ENCODE results near the gene PRKN. TPM values are rescaled to one million over a fixed set of nuclear protein-coding genes. Genes with fewer than 3 reads are reported as not detected.

PRKN gene
- total and polyA plus RNA-seq, 2 experiments from 2014 or later, result 1.2 to 2.3 TPM

GRCh38 chr6:162576016-162576415 is 151.6 kb downstream of the PRKN start:
- no peaks in the 10 kb centered on the region for H3K27me3 ChIP-seq (replicated peaks; ENCODE audit: insufficient read depth)
- no peaks in the 10 kb centered on the region for H4K20me1 ChIP-seq (ENCODE audit: insufficient read depth)
- TF ChIP-seq EZH2 (IDR thresholded peaks at IDR 0.05; ENCODE audit: insufficient read depth, poor library complexity, severe bottlenecking) (no peak), EZH2phosphoT487 (IDR thresholded peaks at IDR 0.05; ENCODE audit: insufficient read depth, low read depth) (no peak)
- H3K9ac ChIP-seq, result no peak overlapping the region
- H3K79me2 ChIP-seq (ENCODE audit: insufficient read depth), result no peaks in the 10 kb centered on the region
- H3K27ac ChIP-seq, result no peak overlapping the region
- H3K4me2 ChIP-seq (ENCODE audit: unreplicated experiment), result no peak overlapping the region
- in situ Hi-C loops (cut with MboI), result no loop called here
- no peak overlapping the region for H3K4me3 ChIP-seq
- no peak overlapping the region for H2AFZ ChIP-seq
- no peak for DNase-seq
- H3K9me2 ChIP-seq (ENCODE audit: insufficient read depth), result no peaks in the 10 kb centered on the region
- H3K4me1 ChIP-seq (ENCODE audit: insufficient read depth), result no peaks in the 10 kb centered on the region
- H3K36me3 ChIP-seq (ENCODE audit: low read depth), result no peaks in the 10 kb centered on the region
- no peaks in the 10 kb centered on the region for H3F3A ChIP-seq (ENCODE audit: insufficient read depth)
- no peaks in the 10 kb centered on the region for H3K9me3 ChIP-seq (ENCODE audit: low read depth)
- 63 to 75% methylated on average over 2 of the region's 2 CpGs for WGBS, 2 experiments (ENCODE audit: low coverage in 1 of 2, low lambda C conversion rate in 2 of 2, missing lambda C conversion rate in 2 of 2)

DNA sequence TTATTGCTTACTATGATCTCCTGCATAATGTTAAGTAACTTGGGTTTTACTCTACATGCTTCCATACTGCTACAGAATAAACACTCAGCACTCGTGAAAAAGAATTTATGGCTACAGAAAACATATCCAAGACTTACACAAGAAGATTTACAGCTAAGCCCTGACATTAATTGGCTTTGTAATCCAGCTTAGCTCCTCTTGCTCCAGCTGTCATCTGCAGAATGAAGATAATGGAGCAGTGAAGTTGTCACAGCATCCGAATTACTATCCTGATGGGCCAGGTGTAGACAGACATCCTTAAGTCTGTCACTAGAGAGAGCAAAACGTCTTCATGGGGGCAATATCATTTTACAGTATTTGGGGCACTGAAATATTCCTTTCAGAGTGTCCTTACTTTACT is 155.3 kb downstream of the PRKN start:
- WGBS, 2 experiments (ENCODE audit: low coverage in 1 of 2, low lambda C conversion rate in 2 of 2, missing lambda C conversion rate in 2 of 2), result 2 to 6% methylated on average over 3 of the region's 3 CpGs
- Histone ChIP-seq H3K36me3 (ENCODE audit: low read depth) (no peaks in the 10 kb centered on the region), H3K9me2 (ENCODE audit: insufficient read depth) (no peaks in the 10 kb centered on the region), H3K79me2 (ENCODE audit: insufficient read depth) (no peaks in the 10 kb centered on the region), H2AFZ (no peak overlapping the region), H3K9me3 (ENCODE audit: low read depth) (no peaks in the 10 kb centered on the region), H3F3A (ENCODE audit: insufficient read depth) (no peaks in the 10 kb centered on the region), H3K27me3 (replicated peaks; ENCODE audit: insufficient read depth) (no peaks in the 10 kb centered on the region), H3K4me2 (ENCODE audit: unreplicated experiment) (no peak overlapping the region), H3K9ac (no peak overlapping the region), H3K27ac (no peak overlapping the region), H4K20me1 (ENCODE audit: insufficient read depth) (no peaks in the 10 kb centered on the region), H3K4me1 (ENCODE audit: insufficient read depth) (no peaks in the 10 kb centered on the region), H3K4me3 (no peak overlapping the region)
- in situ Hi-C loops (cut with MboI), result no loop called here
- TF ChIP-seq EZH2phosphoT487 (IDR thresholded peaks at IDR 0.05; ENCODE audit: insufficient read depth, low read depth), result no peak
- TF ChIP-seq EZH2 (IDR thresholded peaks at IDR 0.05; ENCODE audit: insufficient read depth, poor library complexity, severe bottlenecking), result no peak
- no peak for DNase-seq

- Histone ChIP-seq H3K79me2 (ENCODE audit: insufficient read depth) (no peaks in the 10 kb centered on the region), H3K27ac (no peak overlapping the region), H3K36me3 (ENCODE audit: low read depth) (no peaks in the 10 kb centered on the region), H3K9me2 (ENCODE audit: insufficient read depth) (no peaks in the 10 kb centered on the region), H2AFZ (no peak overlapping the region), H3K9ac (no peak overlapping the region), H3K9me3 (ENCODE audit: low read depth) (no peaks in the 10 kb centered on the region), H3K27me3 (replicated peaks; ENCODE audit: insufficient read depth) (no peaks in the 10 kb centered on the region), H4K20me1 (ENCODE audit: insufficient read depth) (no peaks in the 10 kb centered on the region), H3K4me1 (ENCODE audit: insufficient read depth) (no peaks in the 10 kb centered on the region), H3K4me2 (ENCODE audit: unreplicated experiment) (no peak overlapping the region), H3F3A (ENCODE audit: insufficient read depth) (no peaks in the 10 kb centered on the region), H3K4me3 (no peak overlapping the region)
- 59 to 65% methylated on average over 7 of the region's 7 CpGs for WGBS, 2 experiments (ENCODE audit: low coverage in 1 of 2, low lambda C conversion rate in 2 of 2, missing lambda C conversion rate in 2 of 2)
- DNase-seq, result no peak
- no peak for TF ChIP-seq EZH2 (IDR thresholded peaks at IDR 0.05; ENCODE audit: insufficient read depth, poor library complexity, severe bottlenecking)
- TF ChIP-seq EZH2phosphoT487 (IDR thresholded peaks at IDR 0.05; ENCODE audit: insufficient read depth, low read depth), result no peak
- in situ Hi-C loops (cut with MboI), result no loop called here
Observed at GRCh38 chr6:162568266-162568665, 159.3 kb downstream of the PRKN start.

DNA sequence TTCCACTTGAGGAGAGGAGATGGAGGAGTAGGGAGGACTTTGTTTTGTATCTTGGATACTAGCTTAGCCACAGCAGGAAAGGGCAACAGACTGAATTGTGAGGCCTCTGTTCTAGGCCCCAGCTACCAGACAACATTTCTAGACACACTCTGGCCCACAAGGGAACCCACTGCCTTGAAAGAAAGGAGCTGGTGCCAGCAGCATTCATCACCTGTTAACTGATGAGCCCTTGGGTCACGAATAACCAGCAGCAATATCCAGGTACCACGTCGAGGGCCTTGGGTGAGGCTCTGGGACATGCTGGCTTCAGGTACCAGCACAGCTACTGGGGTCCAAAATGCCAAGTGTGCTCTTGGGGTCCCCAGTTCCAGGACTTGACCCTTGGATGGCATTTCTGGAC is 165.5 kb downstream of the PRKN start:
- Histone ChIP-seq H4K20me1 (ENCODE audit: insufficient read depth) (no peaks in the 10 kb centered on the region), H2AFZ (no peak overlapping the region), H3K27me3 (replicated peaks; ENCODE audit: insufficient read depth) (no peaks in the 10 kb centered on the region), H3K9ac (no peak overlapping the region), H3F3A (ENCODE audit: insufficient read depth) (no peaks in the 10 kb centered on the region), H3K4me1 (ENCODE audit: insufficient read depth) (no peaks in the 10 kb centered on the region), H3K4me3 (no peak overlapping the region), H3K4me2 (ENCODE audit: unreplicated experiment) (no peak overlapping the region), H3K79me2 (ENCODE audit: insufficient read depth) (no peaks in the 10 kb centered on the region), H3K9me3 (ENCODE audit: low read depth) (no peaks in the 10 kb centered on the region), H3K27ac (no peak overlapping the region), H3K36me3 (ENCODE audit: low read depth) (no peaks in the 10 kb centered on the region), H3K9me2 (ENCODE audit: insufficient read depth) (no peaks in the 10 kb centered on the region)
- in situ Hi-C loops (cut with MboI), result no loop called here
- WGBS, 2 experiments (ENCODE audit: low coverage in 1 of 2, low lambda C conversion rate in 2 of 2, missing lambda C conversion rate in 2 of 2), result 64 to 71% methylated on average over 3 of the region's 3 CpGs
- no peak for DNase-seq
- TF ChIP-seq EZH2phosphoT487 (IDR thresholded peaks at IDR 0.05; ENCODE audit: insufficient read depth, low read depth), result no peak
- no peak for TF ChIP-seq EZH2 (IDR thresholded peaks at IDR 0.05; ENCODE audit: insufficient read depth, poor library complexity, severe bottlenecking)

DNA sequence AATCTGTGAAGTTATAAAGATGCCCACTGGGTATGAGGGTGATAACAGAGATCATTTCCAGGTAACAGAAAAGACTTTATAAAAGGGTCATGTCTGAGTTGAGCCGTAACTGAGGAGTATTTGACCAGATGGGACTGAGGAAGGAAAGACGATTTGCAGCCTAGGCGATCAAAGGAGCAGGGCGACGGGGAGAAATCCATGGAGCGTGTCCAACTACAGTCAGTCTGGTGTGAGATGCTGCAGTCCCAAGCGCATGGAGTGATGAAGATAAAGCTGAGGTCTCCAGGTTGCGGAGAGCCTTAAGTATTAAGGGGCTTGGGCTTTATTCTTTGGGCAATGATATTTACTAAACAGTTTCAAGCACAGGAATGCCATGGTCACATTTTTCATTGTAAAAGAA is 166.7 kb downstream of the PRKN start:
- WGBS, 2 experiments (ENCODE audit: low coverage in 1 of 2, low lambda C conversion rate in 2 of 2, missing lambda C conversion rate in 2 of 2), result 57 to 73% methylated on average over 8 of the region's 8 CpGs

More for the DNA sequence above, 166.7 kb downstream of the PRKN start:
- Histone ChIP-seq H3K36me3 (ENCODE audit: low read depth) (no peaks in the 10 kb centered on the region), H3K9me2 (ENCODE audit: insufficient read depth) (no peaks in the 10 kb centered on the region), H3K4me3 (no peak overlapping the region), H3K79me2 (ENCODE audit: insufficient read depth) (no peaks in the 10 kb centered on the region), H3K4me1 (ENCODE audit: insufficient read depth) (no peaks in the 10 kb centered on the region), H3K4me2 (ENCODE audit: unreplicated experiment) (no peak overlapping the region), H3K9me3 (ENCODE audit: low read depth) (no peaks in the 10 kb centered on the region), H3K9ac (no peak overlapping the region), H3K27me3 (replicated peaks; ENCODE audit: insufficient read depth) (no peaks in the 10 kb centered on the region), H2AFZ (no peak overlapping the region), H3K27ac (no peak overlapping the region), H3F3A (ENCODE audit: insufficient read depth) (no peaks in the 10 kb centered on the region), H4K20me1 (ENCODE audit: insufficient read depth) (no peaks in the 10 kb centered on the region)
- in situ Hi-C loops (cut with MboI), result no loop called here
- TF ChIP-seq EZH2 (IDR thresholded peaks at IDR 0.05; ENCODE audit: insufficient read depth, poor library complexity, severe bottlenecking) (no peak), EZH2phosphoT487 (IDR thresholded peaks at IDR 0.05; ENCODE audit: insufficient read depth, low read depth) (no peak)
- DNase-seq, result no peak
